HepG2 (cell line): ENCODE results near the gene FASTKD2. TPM values are rescaled to one million over a fixed set of nuclear protein-coding genes. Genes with fewer than 3 reads are reported as not detected.
A peak's percentile ranks its signal among the peaks of the same experiment; 100 is the strongest.

Source experiments
- ERF ChIP-seq: IDR thresholded peaks from 2 replicates; pipeline ENCODE4 v1.6.1; 2018; ENCODE audit warnings: missing biosample characterization, missing genetic modification reagents
- HNF4G ChIP-seq, 2 experiments: sonication (generic) in 1 of 2; formaldehyde crosslinking in 1 of 2; IDR thresholded peaks; 2 replicates each; pipeline versions ENCODE4 v1.4.0 to v1.6.1; 2011 to 2020; ENCODE audit warnings: borderline replicate concordance in 2 of 2, low read depth in 2 of 2, mild to moderate bottlenecking in 2 of 2, low read length in 1 of 2, missing genetic modification reagents in 1 of 2, moderate library complexity in 1 of 2
- KDM3A ChIP-seq: IDR thresholded peaks from 2 replicates; pipeline ENCODE4 v1.6.1; 2018; ENCODE audit warnings: low read depth, missing compliant biosample characterization
- KLF13 ChIP-seq: sonication (generic); formaldehyde crosslinking; IDR thresholded peaks from 2 replicates; pipeline ENCODE4 v1.4.0; 2020; ENCODE audit warnings: mild to moderate bottlenecking, missing genetic modification reagents
- POGZ ChIP-seq: sonication (generic); formaldehyde crosslinking; IDR thresholded peaks from 2 replicates; pipeline ENCODE4 v1.4.0; 2020; ENCODE audit warnings: mild to moderate bottlenecking, missing genetic modification reagents
- RBAK ChIP-seq: sonication (generic); formaldehyde crosslinking; IDR thresholded peaks from 2 replicates; pipeline ENCODE4 v1.5.1; 2020; ENCODE audit warnings: mild to moderate bottlenecking, missing genetic modification reagents
- SMAD3 ChIP-seq: sonication (generic); formaldehyde crosslinking; IDR thresholded peaks from 2 replicates; pipeline ENCODE4 v1.4.0; 2020; ENCODE audit warnings: missing genetic modification reagents
- SRY ChIP-seq: sonication (generic); formaldehyde crosslinking; IDR thresholded peaks from 2 replicates; pipeline ENCODE4 v1.8.0; 2022; ENCODE audit warnings: mild to moderate bottlenecking, missing genetic modification reagents
- XBP1 ChIP-seq: sonication (generic); formaldehyde crosslinking; IDR thresholded peaks from 2 replicates; pipeline ENCODE4 v1.5.0; 2020; ENCODE audit warnings: missing genetic modification reagents
- ZBTB8A ChIP-seq: sonication (generic); formaldehyde crosslinking; IDR thresholded peaks from 2 replicates; pipeline ENCODE4 v1.4.0; 2020; ENCODE audit warnings: mild to moderate bottlenecking, low read depth, missing genetic modification reagents, borderline replicate concordance
- ZNF20 ChIP-seq: sonication (generic); formaldehyde crosslinking; IDR thresholded peaks from 2 replicates; pipeline ENCODE4 v1.4.0; 2020; ENCODE audit warnings: mild to moderate bottlenecking, moderate library complexity, missing genetic modification reagents
- ZNF720 ChIP-seq: sonication (generic); formaldehyde crosslinking; IDR thresholded peaks from 2 replicates; pipeline ENCODE4 v1.4.0; 2020; ENCODE audit warnings: missing genetic modification reagents
- ZSCAN5A ChIP-seq: sonication (generic); formaldehyde crosslinking; IDR thresholded peaks from 2 replicates; pipeline ENCODE4 v1.8.0; 2022; ENCODE audit warnings: mild to moderate bottlenecking, missing genetic modification reagents, borderline replicate concordance
- ZSCAN9 ChIP-seq: IDR thresholded peaks from 2 replicates; pipeline ENCODE4 v1.6.1; 2016; ENCODE audit warnings: borderline replicate concordance
- ZZZ3 ChIP-seq: sonication (generic); formaldehyde crosslinking; IDR thresholded peaks from 2 replicates; pipeline ENCODE4 v1.4.0; 2020; ENCODE audit warnings: missing genetic modification reagents, mild to moderate bottlenecking, borderline replicate concordance
- polyA plus RNA-seq, 8 experiments: library from polyadenylated mRNA; depleted of rRNA in 3 of 8; stranded (reverse) in 7 of 8; unstranded in 1 of 8; fragments of >200 nt; fragmentation: Illumina TruSeq in 4 of 8; extraction: Trizol in 4 of 8; gene quantifications; 2 replicates each; pipeline versions ENCODE4 v1.2.1 to v1.2.3, GENCODE V29; 2011 to 2016; ENCODE audit warnings: low read depth in 4 of 8, missing spikeins in 1 of 8, mixed read lengths in 1 of 8; ENCODE audit not compliant: insufficient read depth in 1 of 8
- total RNA-seq, 5 experiments: library from RNA; depleted of rRNA; stranded (reverse); fragments of >200 nt; fragmentation: Illumina TruSeq; extraction: Trizol; gene quantifications; 2 replicates each; pipeline ENCODE4 v1.2.3, GENCODE V29; 2016; ENCODE audit warnings: low read depth in 1 of 5
- TF ChIP-seq, protein P1 (sequence below): sonication (generic); formaldehyde crosslinking; IDR thresholded peaks from 2 replicates; pipeline ENCODE4 v1.5.0; 2020; ENCODE audit warnings: mild to moderate bottlenecking, missing genetic modification reagents
- TF ChIP-seq, protein P2 (sequence below): sonication (generic); formaldehyde crosslinking; IDR thresholded peaks from 2 replicates; pipeline ENCODE4 v1.4.0; 2020; ENCODE audit warnings: missing genetic modification reagents, borderline replicate concordance
- TF ChIP-seq, protein P3 (sequence below): conservative IDR thresholded peaks from 2 replicates; pipeline ENCODE4 v1.6.1; 2018; ENCODE audit warnings: missing genetic modification reagents
- TF ChIP-seq, protein P4 (sequence below): sonication (generic); formaldehyde crosslinking; IDR thresholded peaks from 2 replicates; pipeline ENCODE4 v1.4.0; 2020; ENCODE audit warnings: mild to moderate bottlenecking, missing genetic modification reagents
- TF ChIP-seq, protein P5 (sequence below): sonication (generic); formaldehyde crosslinking; IDR thresholded peaks from 2 replicates; pipeline ENCODE4 v1.5.0; 2020; ENCODE audit warnings: missing genetic modification reagents

The FASTKD2 gene
- total and polyA plus RNA-seq, 2 of the 13 experiments (the other 11 are each of a cell fraction or from before 2014, with no cell fraction given): 41.1 to 77.8 TPM

DNA sequence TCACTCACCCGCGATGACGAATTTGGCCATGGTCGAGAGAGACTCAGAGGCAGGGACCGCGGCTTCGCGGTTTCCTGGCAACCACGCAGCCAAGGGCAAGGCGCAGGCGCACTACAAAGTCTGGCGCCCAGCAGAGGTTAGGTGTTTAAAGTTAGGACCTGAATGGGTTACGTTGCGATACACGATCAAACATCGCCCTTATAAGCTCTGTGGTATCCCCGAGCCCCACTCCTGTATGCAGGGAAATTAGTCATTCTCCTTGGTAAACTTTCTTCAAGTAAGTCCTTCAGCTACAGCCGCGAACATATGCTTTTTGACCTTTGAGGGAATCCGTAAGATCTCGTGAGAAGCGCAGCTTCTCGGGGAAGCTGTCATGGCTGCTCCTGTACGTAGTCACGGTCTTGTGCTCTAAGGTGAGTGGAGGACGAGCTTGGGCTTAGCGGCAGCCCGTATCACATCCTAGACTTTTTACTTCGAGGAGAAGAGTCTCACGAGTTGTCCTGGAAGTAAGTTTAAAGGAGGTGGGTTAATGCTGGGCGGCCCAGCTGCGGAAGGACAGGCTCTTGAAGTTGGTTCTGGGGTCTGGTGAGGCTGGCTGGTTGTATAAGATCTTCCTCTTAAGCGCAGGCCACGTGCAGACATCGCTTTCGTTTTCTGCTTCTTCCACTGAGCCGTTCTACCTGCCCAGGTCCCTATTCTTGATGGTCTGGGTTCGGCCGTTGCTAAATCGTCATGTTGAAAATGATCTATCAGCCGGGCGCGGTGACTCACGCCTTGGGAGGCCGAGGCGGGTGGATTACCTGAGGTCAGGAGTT is at the start of gene FASTKD2, which contains the start of gene MDH1B (continued):
- TF ChIP-seq, protein P1, sequence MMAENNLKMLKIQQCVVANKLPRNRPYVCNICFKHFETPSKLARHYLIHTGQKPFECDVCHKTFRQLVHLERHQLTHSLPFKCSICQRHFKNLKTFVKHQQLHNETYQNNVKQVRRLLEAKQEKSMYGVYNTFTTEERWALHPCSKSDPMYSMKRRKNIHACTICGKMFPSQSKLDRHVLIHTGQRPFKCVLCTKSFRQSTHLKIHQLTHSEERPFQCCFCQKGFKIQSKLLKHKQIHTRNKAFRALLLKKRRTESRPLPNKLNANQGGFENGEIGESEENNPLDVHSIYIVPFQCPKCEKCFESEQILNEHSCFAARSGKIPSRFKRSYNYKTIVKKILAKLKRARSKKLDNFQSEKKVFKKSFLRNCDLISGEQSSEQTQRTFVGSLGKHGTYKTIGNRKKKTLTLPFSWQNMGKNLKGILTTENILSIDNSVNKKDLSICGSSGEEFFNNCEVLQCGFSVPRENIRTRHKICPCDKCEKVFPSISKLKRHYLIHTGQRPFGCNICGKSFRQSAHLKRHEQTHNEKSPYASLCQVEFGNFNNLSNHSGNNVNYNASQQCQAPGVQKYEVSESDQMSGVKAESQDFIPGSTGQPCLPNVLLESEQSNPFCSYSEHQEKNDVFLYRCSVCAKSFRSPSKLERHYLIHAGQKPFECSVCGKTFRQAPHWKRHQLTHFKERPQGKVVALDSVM (CRISPR knock-in tag): peak; percentile 43; the same call in 1 of the 2 replicates
- TF ChIP-seq ZBTB8A: no peak
- TF ChIP-seq, protein P2, sequence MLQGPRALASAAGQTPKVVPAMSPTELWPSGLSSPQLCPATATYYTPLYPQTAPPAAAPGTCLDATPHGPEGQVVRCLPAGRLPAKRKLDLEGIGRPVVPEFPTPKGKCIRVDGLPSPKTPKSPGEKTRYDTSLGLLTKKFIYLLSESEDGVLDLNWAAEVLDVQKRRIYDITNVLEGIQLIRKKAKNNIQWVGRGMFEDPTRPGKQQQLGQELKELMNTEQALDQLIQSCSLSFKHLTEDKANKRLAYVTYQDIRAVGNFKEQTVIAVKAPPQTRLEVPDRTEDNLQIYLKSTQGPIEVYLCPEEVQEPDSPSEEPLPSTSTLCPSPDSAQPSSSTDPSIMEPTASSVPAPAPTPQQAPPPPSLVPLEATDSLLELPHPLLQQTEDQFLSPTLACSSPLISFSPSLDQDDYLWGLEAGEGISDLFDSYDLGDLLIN (CRISPR knock-in tag): no peak
- peak; percentile 95; the same call in 1 of the 2 replicates for TF ChIP-seq ZZZ3
- TF ChIP-seq POGZ: peak; percentile 91
- peak; percentile 18; the same call in 1 of the 2 replicates for TF ChIP-seq XBP1 (CRISPR knock-in tag)
- TF ChIP-seq, protein P3, sequence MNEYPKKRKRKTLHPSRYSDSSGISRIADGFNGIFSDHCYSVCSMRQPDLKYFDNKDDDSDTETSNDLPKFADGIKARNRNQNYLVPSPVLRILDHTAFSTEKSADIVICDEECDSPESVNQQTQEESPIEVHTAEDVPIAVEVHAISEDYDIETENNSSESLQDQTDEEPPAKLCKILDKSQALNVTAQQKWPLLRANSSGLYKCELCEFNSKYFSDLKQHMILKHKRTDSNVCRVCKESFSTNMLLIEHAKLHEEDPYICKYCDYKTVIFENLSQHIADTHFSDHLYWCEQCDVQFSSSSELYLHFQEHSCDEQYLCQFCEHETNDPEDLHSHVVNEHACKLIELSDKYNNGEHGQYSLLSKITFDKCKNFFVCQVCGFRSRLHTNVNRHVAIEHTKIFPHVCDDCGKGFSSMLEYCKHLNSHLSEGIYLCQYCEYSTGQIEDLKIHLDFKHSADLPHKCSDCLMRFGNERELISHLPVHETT: peak; percentile 75; the same call in 1 of the 2 replicates
- TF ChIP-seq, protein P4, sequence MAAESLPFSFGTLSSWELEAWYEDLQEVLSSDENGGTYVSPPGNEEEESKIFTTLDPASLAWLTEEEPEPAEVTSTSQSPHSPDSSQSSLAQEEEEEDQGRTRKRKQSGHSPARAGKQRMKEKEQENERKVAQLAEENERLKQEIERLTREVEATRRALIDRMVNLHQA (CRISPR knock-in tag): no peak
- TF ChIP-seq, protein P5, sequence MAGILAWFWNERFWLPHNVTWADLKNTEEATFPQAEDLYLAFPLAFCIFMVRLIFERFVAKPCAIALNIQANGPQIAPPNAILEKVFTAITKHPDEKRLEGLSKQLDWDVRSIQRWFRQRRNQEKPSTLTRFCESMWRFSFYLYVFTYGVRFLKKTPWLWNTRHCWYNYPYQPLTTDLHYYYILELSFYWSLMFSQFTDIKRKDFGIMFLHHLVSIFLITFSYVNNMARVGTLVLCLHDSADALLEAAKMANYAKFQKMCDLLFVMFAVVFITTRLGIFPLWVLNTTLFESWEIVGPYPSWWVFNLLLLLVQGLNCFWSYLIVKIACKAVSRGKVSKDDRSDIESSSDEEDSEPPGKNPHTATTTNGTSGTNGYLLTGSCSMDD (CRISPR knock-in tag): no peak
- TF ChIP-seq ZSCAN5A (CRISPR knock-in tag): peak; percentile 95; the same call in 1 of the 2 replicates
- TF ChIP-seq ZSCAN9 (CRISPR knock-in tag): peak; percentile 96
- TF ChIP-seq RBAK: no peak
- no peak; the same call in none of the 2 replicates for TF ChIP-seq ERF
- TF ChIP-seq SRY: no peak
- TF ChIP-seq KDM3A (CRISPR knock-in tag): peak; percentile 36; the same call in 1 of the 2 replicates
- peak; percentile 36; the same call in 1 of the 2 replicates for TF ChIP-seq HNF4G (IDR thresholded peaks at IDR 0.05; ENCODE audit: borderline replicate concordance, low read depth, low read length)
- 0 out of 2 replicates have a peak, but pooled peaks have one; percentile 30 for TF ChIP-seq HNF4G (CRISPR knock-in tag; IDR thresholded peaks at IDR 0.05; ENCODE audit: borderline replicate concordance, low read depth)
- TF ChIP-seq SMAD3 (CRISPR knock-in tag): peak; percentile 81; the same call in 1 of the 2 replicates
- TF ChIP-seq ZNF20 (CRISPR knock-in tag): no peak
- TF ChIP-seq ZNF720: no peak
- 0 out of 2 replicates have a peak, but pooled peaks have one; percentile 15 for TF ChIP-seq KLF13 (CRISPR knock-in tag)
